ENCODE measurements around the gene MLNR. TPM values are rescaled to one million over a fixed set of nuclear protein-coding genes. Genes with fewer than 3 reads are reported as not detected.

The MLNR gene
- total and polyA plus RNA-seq, 4 donors = 0.21 TPM; not detected in 3

- no peaks in the 10 kb centered on the region for H3K36me3 ChIP-seq (ENCODE audit: control insufficient read depth, insufficient read depth, low read length)
- 0% methylated on average over 3 of the region's 4 CpGs for WGBS (ENCODE audit: insufficient coverage)
These were observed 26.9 kb downstream of the MLNR start for GRCh38 chr13:49246850-49247642.

GRCh38 chr13:49247643-49248621 is 27.8 kb downstream of the MLNR start, which contains the start of gene CDADC1:
TSS of gene CDADC1 (plus strand) at chr13:49247925. CDS start at chr13:49248038, 113 bp downstream.
- Histone ChIP-seq H3K4me1 (ENCODE audit: control insufficient read depth, insufficient read depth, low read length) (no peaks in the 10 kb centered on the region), H3K27ac (ENCODE audit: low read depth, low read length) (peak within 1 kb of the TSS; percentile 91), H3K4me3 (ENCODE audit: low read depth, low read length) (peak within 1 kb of the TSS; percentile 94), H3K9me3 (ENCODE audit: control insufficient read depth, insufficient read depth, low read length) (no peaks in the 10 kb centered on the region), H3K27me3 (ENCODE audit: control insufficient read depth, insufficient read depth, low read length) (no peaks in the 10 kb centered on the region), H3K36me3 (ENCODE audit: control insufficient read depth, insufficient read depth, low read length) (no peaks in the 10 kb centered on the region)
- peak; percentile 86 to 99 (median 94) for DNase-seq (ENCODE audit: low read depth in 4 of 6, low spot score in 6 of 6)
- WGBS (ENCODE audit: insufficient coverage) = under 1% methylated on average over 53 of the region's 56 CpGs

More at GRCh38 chr13:49246850-49247642, 26.9 kb downstream of the MLNR start:
- Histone ChIP-seq H3K27ac (ENCODE audit: low read depth, low read length) (peak overlapping the region; percentile 91), H3K9me3 (ENCODE audit: control insufficient read depth, insufficient read depth, low read length) (no peaks in the 10 kb centered on the region), H3K27me3 (ENCODE audit: control insufficient read depth, insufficient read depth, low read length) (no peaks in the 10 kb centered on the region), H3K4me3 (ENCODE audit: low read depth, low read length) (peak overlapping the region; percentile 94), H3K4me1 (ENCODE audit: control insufficient read depth, insufficient read depth, low read length) (no peaks in the 10 kb centered on the region)
- peak in 1 of 6 donors; percentile 12 for DNase-seq (ENCODE audit: low read depth in 4 of 6, low spot score in 6 of 6)

- Histone ChIP-seq H3K4me3 (ENCODE audit: low read depth, low read length) (peak overlapping the region; percentile 94), H3K27ac (ENCODE audit: low read depth, low read length) (peak overlapping the region; percentile 91), H3K27me3 (ENCODE audit: control insufficient read depth, insufficient read depth, low read length) (no peaks in the 10 kb centered on the region), H3K36me3 (ENCODE audit: control insufficient read depth, insufficient read depth, low read length) (no peaks in the 10 kb centered on the region), H3K4me1 (ENCODE audit: control insufficient read depth, insufficient read depth, low read length) (no peaks in the 10 kb centered on the region), H3K9me3 (ENCODE audit: control insufficient read depth, insufficient read depth, low read length) (no peaks in the 10 kb centered on the region)
- peak in 1 of 6 donors; percentile 1 for DNase-seq (ENCODE audit: low read depth in 4 of 6, low spot score in 6 of 6)
- WGBS (ENCODE audit: insufficient coverage) = 0% methylated on average over 3 of the region's 6 CpGs
These were observed 28.5 kb downstream of the MLNR start for GRCh38 chr13:49248622-49249002.

- no peaks in the 10 kb centered on the region for H3K9me3 ChIP-seq (ENCODE audit: control insufficient read depth, insufficient read depth, low read length)
- H3K4me3 ChIP-seq (ENCODE audit: low read depth, low read length) = no peak overlapping the region
- H3K27me3 ChIP-seq (ENCODE audit: control insufficient read depth, insufficient read depth, low read length) = no peaks in the 10 kb centered on the region
- no peak overlapping the region for H3K27ac ChIP-seq (ENCODE audit: low read depth, low read length)
- H3K4me1 ChIP-seq (ENCODE audit: control insufficient read depth, insufficient read depth, low read length) = no peaks in the 10 kb centered on the region
- 100% methylated on average over 3 of the region's 5 CpGs for WGBS (ENCODE audit: insufficient coverage)
- no peaks in the 10 kb centered on the region for H3K36me3 ChIP-seq (ENCODE audit: control insufficient read depth, insufficient read depth, low read length)
- DNase-seq (ENCODE audit: low read depth in 4 of 6, low spot score in 6 of 6) = no peak
These were observed 31.2 kb downstream of the MLNR start for GRCh38 chr13:49251326-49251725.

- Histone ChIP-seq H3K27ac (ENCODE audit: low read depth, low read length) (no peak overlapping the region), H3K9me3 (ENCODE audit: control insufficient read depth, insufficient read depth, low read length) (no peaks in the 10 kb centered on the region), H3K27me3 (ENCODE audit: control insufficient read depth, insufficient read depth, low read length) (no peaks in the 10 kb centered on the region), H3K4me1 (ENCODE audit: control insufficient read depth, insufficient read depth, low read length) (no peaks in the 10 kb centered on the region), H3K4me3 (ENCODE audit: low read depth, low read length) (no peak overlapping the region), H3K36me3 (ENCODE audit: control insufficient read depth, insufficient read depth, low read length) (peaks cover 4% of the 10 kb centered on the region)
- DNase-seq (ENCODE audit: low read depth in 4 of 6, low spot score in 6 of 6) = no peak
- no CpG with 5 or more reads among the region's 1 CpG for WGBS (ENCODE audit: insufficient coverage)
These were observed 33.2 kb downstream of the MLNR start for GRCh38 chr13:49253310-49253709.

- H3K9me3 ChIP-seq (ENCODE audit: control insufficient read depth, insufficient read depth, low read length) = no peaks in the 10 kb centered on the region
- peaks cover 4% of the 10 kb centered on the region for H3K36me3 ChIP-seq (ENCODE audit: control insufficient read depth, insufficient read depth, low read length)
- H3K27me3 ChIP-seq (ENCODE audit: control insufficient read depth, insufficient read depth, low read length) = no peaks in the 10 kb centered on the region
- H3K4me1 ChIP-seq (ENCODE audit: control insufficient read depth, insufficient read depth, low read length) = no peaks in the 10 kb centered on the region
- H3K4me3 ChIP-seq (ENCODE audit: low read depth, low read length) = no peak overlapping the region
- no peak for DNase-seq (ENCODE audit: low read depth in 4 of 6, low spot score in 6 of 6)
- 100% methylated on average over 1 of the region's 1 CpG for WGBS (ENCODE audit: insufficient coverage)
- H3K27ac ChIP-seq (ENCODE audit: low read depth, low read length) = no peak overlapping the region
These were observed 33.9 kb downstream of the MLNR start for GRCh38 chr13:49254007-49254406.

- Histone ChIP-seq H3K4me3 (ENCODE audit: low read depth, low read length) (no peak overlapping the region), H3K4me1 (ENCODE audit: control insufficient read depth, insufficient read depth, low read length) (no peaks in the 10 kb centered on the region), H3K36me3 (ENCODE audit: control insufficient read depth, insufficient read depth, low read length) (peaks cover 8% of the 10 kb centered on the region), H3K27me3 (ENCODE audit: control insufficient read depth, insufficient read depth, low read length) (no peaks in the 10 kb centered on the region), H3K9me3 (ENCODE audit: control insufficient read depth, insufficient read depth, low read length) (no peaks in the 10 kb centered on the region), H3K27ac (ENCODE audit: low read depth, low read length) (no peak overlapping the region)
- WGBS (ENCODE audit: insufficient coverage) = 85% methylated on average over 2 of the region's 2 CpGs
- no peak for DNase-seq (ENCODE audit: low read depth in 4 of 6, low spot score in 6 of 6)
These were observed 36.7 kb downstream of the MLNR start for GRCh38 chr13:49256841-49257240.

GRCh38 chr13:49258089-49258796 is 38.1 kb downstream of the MLNR start:
- Histone ChIP-seq H3K9me3 (ENCODE audit: control insufficient read depth, insufficient read depth, low read length) (no peaks in the 10 kb centered on the region), H3K27me3 (ENCODE audit: control insufficient read depth, insufficient read depth, low read length) (no peaks in the 10 kb centered on the region), H3K27ac (ENCODE audit: low read depth, low read length) (no peak overlapping the region), H3K4me1 (ENCODE audit: control insufficient read depth, insufficient read depth, low read length) (no peaks in the 10 kb centered on the region), H3K36me3 (ENCODE audit: control insufficient read depth, insufficient read depth, low read length) (peaks cover 12% of the 10 kb centered on the region), H3K4me3 (ENCODE audit: low read depth, low read length) (no peak overlapping the region)
- DNase-seq (ENCODE audit: low read depth in 4 of 6, low spot score in 6 of 6) = no peak
- no CpG with 5 or more reads among the region's 3 CpGs for WGBS (ENCODE audit: insufficient coverage)

GRCh38 chr13:49259586-49259985 is 39.4 kb downstream of the MLNR start:
- no peak overlapping the region for H3K4me3 ChIP-seq (ENCODE audit: low read depth, low read length)
- no peaks in the 10 kb centered on the region for H3K27me3 ChIP-seq (ENCODE audit: control insufficient read depth, insufficient read depth, low read length)
- no peak overlapping the region for H3K27ac ChIP-seq (ENCODE audit: low read depth, low read length)
- DNase-seq (ENCODE audit: low read depth in 4 of 6, low spot score in 6 of 6) = no peak
- H3K9me3 ChIP-seq (ENCODE audit: control insufficient read depth, insufficient read depth, low read length) = no peaks in the 10 kb centered on the region
- no peaks in the 10 kb centered on the region for H3K4me1 ChIP-seq (ENCODE audit: control insufficient read depth, insufficient read depth, low read length)
- whole genome bisulfite sequencing (ENCODE audit: insufficient coverage) = 93% methylated on average over 2 of the region's 6 CpGs
- peaks cover 12% of the 10 kb centered on the region for H3K36me3 ChIP-seq (ENCODE audit: control insufficient read depth, insufficient read depth, low read length)

Measured in spinal cord (tissue), 10 donors.